ENCODE measurements around the gene ACOX3. TPM values are rescaled to one million over a fixed set of nuclear protein-coding genes. Genes with fewer than 3 reads are reported as not detected.

ACOX3 gene
- total and polyA plus RNA-seq, 2 donors (not counting 1 experiment from before 2014, with no cell fraction given), result 6.8 to 23.8 TPM

DNA sequence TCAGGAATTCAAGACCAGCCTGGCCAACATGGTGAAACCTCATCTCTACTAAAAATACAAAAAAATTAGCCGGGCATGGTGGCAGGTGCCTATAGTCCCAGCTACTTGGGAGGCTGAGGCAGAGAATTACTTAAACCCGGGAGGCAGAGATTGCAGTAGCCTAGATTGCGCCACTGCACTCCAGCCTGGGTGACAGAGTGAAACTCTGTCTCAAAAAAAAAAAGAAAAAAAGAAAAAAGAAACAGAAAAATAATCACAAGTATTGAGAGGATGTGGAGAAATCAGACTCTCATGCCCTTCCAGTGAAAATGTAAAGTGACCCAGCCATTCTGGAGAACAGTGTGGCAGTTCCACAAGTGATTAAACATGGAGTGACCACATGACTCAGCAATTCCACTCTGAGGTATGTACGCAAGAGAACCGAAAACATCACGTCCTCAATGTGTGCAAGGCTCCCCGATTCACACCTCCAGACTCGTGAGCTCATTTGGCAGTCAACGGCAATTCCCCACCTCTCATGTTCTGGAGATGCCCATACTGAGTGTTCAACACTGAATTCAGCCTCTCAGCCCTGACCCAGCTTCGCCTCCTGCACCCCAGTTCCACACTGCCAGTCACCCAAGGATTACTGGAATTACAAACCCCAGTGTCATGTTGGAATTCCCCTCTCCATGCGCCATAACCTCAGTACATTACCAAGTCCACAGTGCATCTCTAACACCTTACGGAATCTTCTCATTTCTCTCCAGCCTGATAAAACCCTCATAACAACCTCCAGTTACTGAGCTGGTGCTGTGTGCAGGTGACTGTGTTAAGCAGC lies 21.1 kb downstream of the ACOX3 start:
- H3K4me2 ChIP-seq (ENCODE audit: extremely low read depth, insufficient read depth, low read length), result no peak overlapping the region
- no peaks in the 10 kb centered on the region for H3K9me3 ChIP-seq (ENCODE audit: control insufficient read depth, insufficient read depth, low read depth, low read length)
- peaks cover 3% of the 10 kb centered on the region for H3K4me1 ChIP-seq (ENCODE audit: control insufficient read depth, extremely low read depth, insufficient read depth, low read length)
- H3K36me3 ChIP-seq (ENCODE audit: control insufficient read depth, insufficient read depth, low read length), result peaks cover 4% of the 10 kb centered on the region
- H3K79me2 ChIP-seq (ENCODE audit: control insufficient read depth, insufficient read depth, low read length), result no peaks in the 10 kb centered on the region
- no peak overlapping the region for H3K4me3 ChIP-seq (replicated peaks in 1 of 4; ENCODE audit: control extremely low read depth in 1 of 4, insufficient read depth in 1 of 4, low read depth in 3 of 4, low read length in 4 of 4)
- H3K27me3 ChIP-seq (ENCODE audit: control insufficient read depth, insufficient read depth, low read length), result no peaks in the 10 kb centered on the region
- H4K20me1 ChIP-seq (ENCODE audit: control insufficient read depth, extremely low read depth, insufficient read depth, low read length), result no peaks in the 10 kb centered on the region
- peak; percentile 38 to 65 for DNase-seq (ENCODE audit: low read depth in 2 of 2)
- TF ChIP-seq EZH2 (IDR thresholded peaks at IDR 0.05; ENCODE audit: low read length, missing control alignments), result no peak
- H2AFZ ChIP-seq (ENCODE audit: low read length), result no peak overlapping the region
- H3K27ac ChIP-seq (ENCODE audit: insufficient read depth, low read length), result no peak overlapping the region
- no peak overlapping the region for H3K9ac ChIP-seq (ENCODE audit: insufficient read depth, low read length)

DNA sequence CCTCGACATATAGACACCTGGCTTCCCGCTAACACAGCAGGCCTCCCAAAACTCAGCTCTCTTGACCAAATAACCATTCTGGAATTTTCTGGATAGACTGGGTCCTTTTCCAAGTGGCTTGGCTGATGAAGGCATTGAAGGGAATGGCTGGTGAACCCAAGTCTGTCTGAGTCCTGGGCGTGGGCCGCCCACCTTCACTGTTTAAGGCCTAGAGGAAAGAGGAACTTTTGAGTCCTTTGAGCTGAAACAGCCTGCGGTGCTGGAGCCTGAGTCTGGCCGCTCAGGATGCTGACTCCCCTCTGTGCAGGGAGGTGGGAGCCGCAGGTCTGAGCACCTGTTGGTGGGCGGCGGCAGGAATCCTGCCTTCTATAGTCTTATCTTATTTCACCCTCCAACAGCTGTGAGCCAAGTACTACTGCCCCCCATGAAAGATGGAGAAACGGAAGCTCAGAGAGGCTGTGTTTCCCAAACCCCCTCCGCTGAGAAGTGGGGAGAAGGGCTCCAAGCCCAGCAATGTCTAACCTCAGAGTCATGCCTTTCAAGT lies 23.4 kb downstream of the ACOX3 start:
- peaks cover 3% of the 10 kb centered on the region for H3K4me1 ChIP-seq (ENCODE audit: control insufficient read depth, extremely low read depth, insufficient read depth, low read length)
- no peaks in the 10 kb centered on the region for H3K9me3 ChIP-seq (ENCODE audit: control insufficient read depth, insufficient read depth, low read depth, low read length)
- no peaks in the 10 kb centered on the region for H3K27me3 ChIP-seq (ENCODE audit: control insufficient read depth, insufficient read depth, low read length)
- no peak overlapping the region for H2AFZ ChIP-seq (ENCODE audit: low read length)
- no peak overlapping the region for H3K27ac ChIP-seq (ENCODE audit: insufficient read depth, low read length)
- H3K4me3 ChIP-seq (replicated peaks in 1 of 4; ENCODE audit: control extremely low read depth in 1 of 4, insufficient read depth in 1 of 4, low read depth in 3 of 4, low read length in 4 of 4), result no peak overlapping the region
- H3K4me2 ChIP-seq (ENCODE audit: extremely low read depth, insufficient read depth, low read length), result no peak overlapping the region
- no peaks in the 10 kb centered on the region for H3K79me2 ChIP-seq (ENCODE audit: control insufficient read depth, insufficient read depth, low read length)
- no peak overlapping the region for H3K9ac ChIP-seq (ENCODE audit: insufficient read depth, low read length)
- TF ChIP-seq EZH2 (IDR thresholded peaks at IDR 0.05; ENCODE audit: low read length, missing control alignments), result no peak
- TF ChIP-seq, protein P1, sequence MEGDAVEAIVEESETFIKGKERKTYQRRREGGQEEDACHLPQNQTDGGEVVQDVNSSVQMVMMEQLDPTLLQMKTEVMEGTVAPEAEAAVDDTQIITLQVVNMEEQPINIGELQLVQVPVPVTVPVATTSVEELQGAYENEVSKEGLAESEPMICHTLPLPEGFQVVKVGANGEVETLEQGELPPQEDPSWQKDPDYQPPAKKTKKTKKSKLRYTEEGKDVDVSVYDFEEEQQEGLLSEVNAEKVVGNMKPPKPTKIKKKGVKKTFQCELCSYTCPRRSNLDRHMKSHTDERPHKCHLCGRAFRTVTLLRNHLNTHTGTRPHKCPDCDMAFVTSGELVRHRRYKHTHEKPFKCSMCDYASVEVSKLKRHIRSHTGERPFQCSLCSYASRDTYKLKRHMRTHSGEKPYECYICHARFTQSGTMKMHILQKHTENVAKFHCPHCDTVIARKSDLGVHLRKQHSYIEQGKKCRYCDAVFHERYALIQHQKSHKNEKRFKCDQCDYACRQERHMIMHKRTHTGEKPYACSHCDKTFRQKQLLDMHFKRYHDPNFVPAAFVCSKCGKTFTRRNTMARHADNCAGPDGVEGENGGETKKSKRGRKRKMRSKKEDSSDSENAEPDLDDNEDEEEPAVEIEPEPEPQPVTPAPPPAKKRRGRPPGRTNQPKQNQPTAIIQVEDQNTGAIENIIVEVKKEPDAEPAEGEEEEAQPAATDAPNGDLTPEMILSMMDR (conservative IDR thresholded peaks at IDR 0.05 in 1 of 2, IDR thresholded peaks at IDR 0.05 in 1 of 2; ENCODE audit: low read depth in 1 of 2, low read length in 2 of 2), result no peak
- peaks cover 4% of the 10 kb centered on the region for H3K36me3 ChIP-seq (ENCODE audit: control insufficient read depth, insufficient read depth, low read length)
- H4K20me1 ChIP-seq (ENCODE audit: control insufficient read depth, extremely low read depth, insufficient read depth, low read length), result no peaks in the 10 kb centered on the region
- no peak for DNase-seq (ENCODE audit: low read depth in 2 of 2)

DNA sequence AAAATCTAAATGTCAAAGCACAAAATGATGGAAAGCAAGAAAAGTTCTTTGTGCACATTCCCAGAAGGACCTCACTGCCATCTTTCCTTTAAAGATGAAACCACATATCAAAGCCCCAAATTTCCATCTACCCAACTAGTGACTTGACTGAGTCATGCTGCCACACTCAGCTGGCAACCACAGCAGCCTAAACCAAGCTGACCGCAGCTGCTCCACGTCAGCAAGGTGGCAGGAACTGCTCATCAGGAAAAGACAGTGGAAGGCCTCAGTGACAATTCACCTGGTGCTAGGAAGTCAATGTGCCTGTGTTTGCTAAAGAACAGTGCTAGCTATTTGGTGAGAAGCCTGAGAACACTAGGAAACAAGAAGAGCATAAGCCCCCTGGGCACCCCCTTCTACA lies 26.1 kb downstream of the ACOX3 start:
- H4K20me1 ChIP-seq (ENCODE audit: control insufficient read depth, extremely low read depth, insufficient read depth, low read length), result no peaks in the 10 kb centered on the region
- no peak for DNase-seq (ENCODE audit: low read depth in 2 of 2)

More for the DNA sequence above, 26.1 kb downstream of the ACOX3 start:
- Histone ChIP-seq H3K9me3 (ENCODE audit: control insufficient read depth, insufficient read depth, low read depth, low read length) (no peaks in the 10 kb centered on the region), H3K27ac (ENCODE audit: insufficient read depth, low read length) (no peak overlapping the region), H3K4me1 (ENCODE audit: control insufficient read depth, extremely low read depth, insufficient read depth, low read length) (no peaks in the 10 kb centered on the region), H2AFZ (ENCODE audit: low read length) (no peak overlapping the region), H3K36me3 (ENCODE audit: control insufficient read depth, insufficient read depth, low read length) (peaks cover 8% of the 10 kb centered on the region), H3K9ac (ENCODE audit: insufficient read depth, low read length) (no peak overlapping the region), H3K27me3 (ENCODE audit: control insufficient read depth, insufficient read depth, low read length) (no peaks in the 10 kb centered on the region), H3K4me3 (replicated peaks in 1 of 4; ENCODE audit: control extremely low read depth in 1 of 4, insufficient read depth in 1 of 4, low read depth in 3 of 4, low read length in 4 of 4) (no peak overlapping the region), H3K79me2 (ENCODE audit: control insufficient read depth, insufficient read depth, low read length) (no peaks in the 10 kb centered on the region), H3K4me2 (ENCODE audit: extremely low read depth, insufficient read depth, low read length) (no peak overlapping the region)
- no peak for TF ChIP-seq EZH2 (IDR thresholded peaks at IDR 0.05; ENCODE audit: low read length, missing control alignments)
- TF ChIP-seq, protein P1 (conservative IDR thresholded peaks at IDR 0.05 in 1 of 2, IDR thresholded peaks at IDR 0.05 in 1 of 2; ENCODE audit: low read depth in 1 of 2, low read length in 2 of 2), result no peak

Data from fibroblast of lung (primary cell).